Right renal pelvis (tissue), 4 donors: ENCODE measurements around the gene SEC23IP. TPM values are rescaled to one million over a fixed set of nuclear protein-coding genes. Genes with fewer than 3 reads are reported as not detected.

ENCODE experiments used
- polyA plus RNA-seq, 4 donors: library from polyadenylated mRNA; unstranded; fragments of 120-200 nt; gene quantifications; one replicate each; pipeline ENCODE4 v1.2.1, GENCODE V29; 2013; ENCODE audit not compliant: insufficient read length in 4 of 4

SEC23IP gene
- polyA plus RNA-seq, 4 donors, result 65.4 to 75.8 (median 71.8) TPM

Other genes with a start within 250 kb of the SEC23IP start
- gene BAG3, start 241.3 kb upstream of the SEC23IP start, polyA plus RNA-seq, result 10 to 100 TPM; 29.4 to 36.0 (median 30.9) TPM
- 10 to 100 TPM; 49.2 to 59.1 (median 58.1) TPM for gene INPP5F, start 166.7 kb upstream of the SEC23IP start, polyA plus RNA-seq
- gene MCMBP, start 19.9 kb upstream of the SEC23IP start, polyA plus RNA-seq, result 10 to 100 TPM; 59.6 to 69.3 (median 66.7) TPM